NCI-H1930 (cell line): ENCODE data around the gene FBN2.
A peak's percentile ranks its signal among the peaks of the same experiment; 100 is the strongest.

ENCODE experiments used
- DNase-seq, 2 experiments: peaks; one replicate each; lab custom pipeline; 2025; lab: John Stamatoyannopoulos, UW

Gene FBN2

GRCh38 chr5:128304791-128305190 lies 233.3 kb downstream of the FBN2 start:
- no peak for DNase-seq

- no peak for DNase-seq
These were observed 234.0 kb downstream of the FBN2 start for GRCh38 chr5:128304088-128304487.

DNA sequence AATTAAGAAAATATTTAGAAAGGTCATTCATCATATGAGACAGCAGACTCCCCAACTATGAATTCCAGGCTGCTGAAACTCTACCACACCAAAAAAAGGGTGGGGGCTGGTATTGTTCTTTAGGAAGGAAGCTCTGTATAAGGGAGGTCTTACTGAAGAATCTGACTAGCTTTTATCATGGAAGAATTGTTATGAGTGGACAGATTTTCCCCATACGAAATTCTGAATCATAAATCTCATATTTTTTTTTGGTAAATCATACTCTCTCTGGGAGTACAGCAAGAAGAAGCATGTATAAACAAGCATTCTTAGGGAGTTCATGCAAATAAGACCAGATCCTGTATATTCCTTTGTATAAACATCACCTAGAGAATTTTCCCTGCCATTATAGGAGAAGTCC lies 234.5 kb downstream of the FBN2 start:
- no peak for DNase-seq

- DNase-seq: no peak
These were observed 237.9 kb downstream of the FBN2 start for GRCh38 chr5:128300181-128300580.

DNA sequence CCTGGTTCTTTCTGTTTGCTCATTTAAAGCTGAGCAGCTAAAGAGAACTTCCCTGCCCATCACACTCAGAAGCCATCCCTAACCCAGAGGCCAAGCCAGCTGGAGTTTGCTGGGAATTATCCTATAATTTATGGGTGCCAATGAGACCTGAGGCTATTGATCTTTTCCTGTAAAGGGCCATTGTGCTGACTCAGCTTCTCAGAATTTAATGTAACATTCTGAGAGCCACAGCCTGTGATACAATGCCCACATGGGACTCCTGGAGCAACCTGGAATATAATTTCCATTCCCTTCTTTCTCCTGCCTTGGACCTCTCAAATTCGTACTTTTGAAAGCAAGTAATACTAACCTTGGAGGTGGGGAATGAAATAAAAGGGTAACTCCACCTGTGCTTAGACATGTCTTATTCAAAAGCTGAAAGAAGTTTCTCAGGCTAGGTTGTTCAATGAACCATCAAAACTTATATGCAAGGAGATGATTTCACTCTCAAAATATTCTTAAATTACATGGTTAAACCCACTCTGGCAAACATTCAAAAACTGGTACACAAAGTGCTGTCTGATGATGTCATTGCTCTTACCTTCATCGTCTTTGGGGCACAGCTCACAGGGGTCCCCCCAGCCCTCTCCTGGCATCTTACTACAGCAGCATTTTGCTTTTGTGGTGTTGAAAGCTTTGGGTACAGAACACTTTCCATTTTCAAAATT lies 247.7 kb downstream of the FBN2 start:
- no peak for DNase-seq

DNA sequence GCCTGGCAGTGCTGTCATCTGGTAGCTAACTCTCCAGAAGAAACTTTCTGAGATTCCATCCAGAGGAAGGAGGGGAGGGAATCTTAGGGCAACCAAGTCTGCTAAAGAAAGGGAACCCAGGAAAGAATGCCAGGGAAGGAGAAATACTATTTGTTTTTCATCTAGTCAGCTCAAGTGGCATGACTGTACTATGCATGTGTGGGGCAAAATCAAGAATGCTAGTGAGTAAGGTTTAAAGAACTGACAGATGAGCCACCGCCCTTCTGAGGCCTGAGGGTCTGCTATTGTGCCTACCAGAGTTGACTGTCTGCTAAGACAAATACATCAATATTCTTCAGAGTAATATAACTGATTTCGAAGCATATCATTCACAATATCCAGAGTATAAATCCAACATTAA lies 250.3 kb downstream of the FBN2 start:
- no peak for DNase-seq

DNA sequence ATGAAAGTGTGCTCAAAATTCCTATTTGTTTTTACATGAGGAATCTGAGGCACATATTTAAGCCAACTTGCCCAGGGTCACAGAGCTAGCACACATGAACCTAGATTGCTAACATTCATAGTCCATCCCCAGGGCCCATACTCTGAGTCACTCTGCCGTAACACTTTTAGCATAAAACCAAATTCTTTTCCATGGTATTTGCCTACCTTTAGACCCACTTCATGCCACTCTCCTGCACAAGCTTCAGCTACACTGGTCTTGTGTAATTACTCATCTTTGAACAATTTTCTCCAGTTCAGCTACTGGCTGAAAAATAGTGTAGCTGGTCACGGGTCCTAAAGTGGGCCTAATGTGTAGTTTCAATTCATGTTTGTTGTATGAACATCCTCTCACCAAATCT lies 253.8 kb downstream of the FBN2 start:
- DNase-seq: no peak

DNA sequence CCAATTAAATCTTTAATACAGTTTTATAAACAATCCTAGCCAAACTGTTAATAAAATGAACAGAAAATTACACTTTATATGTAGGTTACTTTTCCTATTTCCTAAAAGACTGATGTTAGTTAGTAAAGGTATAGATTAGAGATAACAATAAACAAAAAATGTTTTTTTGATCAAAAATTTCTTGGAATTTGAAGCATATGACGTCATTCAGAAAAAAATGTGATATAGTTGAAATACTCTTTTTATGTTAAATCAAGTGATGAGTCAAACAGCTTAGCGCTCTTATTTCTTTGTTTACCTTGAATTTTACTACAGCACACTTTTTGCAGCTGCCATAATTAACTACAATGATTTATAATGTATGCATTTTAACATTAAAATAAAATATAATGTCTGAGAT lies 258.7 kb downstream of the FBN2 start:
- no peak for DNase-seq

- DNase-seq: no peak
These were observed 261.4 kb downstream of the FBN2 start for GRCh38 chr5:128276537-128277216.

GRCh38 chr5:128274441-128274840 lies 263.6 kb downstream of the FBN2 start:
- DNase-seq: peak; percentile 25 to 48

- DNase-seq: no peak
These were observed 264.3 kb downstream of the FBN2 start for GRCh38 chr5:128273736-128274135.

DNA sequence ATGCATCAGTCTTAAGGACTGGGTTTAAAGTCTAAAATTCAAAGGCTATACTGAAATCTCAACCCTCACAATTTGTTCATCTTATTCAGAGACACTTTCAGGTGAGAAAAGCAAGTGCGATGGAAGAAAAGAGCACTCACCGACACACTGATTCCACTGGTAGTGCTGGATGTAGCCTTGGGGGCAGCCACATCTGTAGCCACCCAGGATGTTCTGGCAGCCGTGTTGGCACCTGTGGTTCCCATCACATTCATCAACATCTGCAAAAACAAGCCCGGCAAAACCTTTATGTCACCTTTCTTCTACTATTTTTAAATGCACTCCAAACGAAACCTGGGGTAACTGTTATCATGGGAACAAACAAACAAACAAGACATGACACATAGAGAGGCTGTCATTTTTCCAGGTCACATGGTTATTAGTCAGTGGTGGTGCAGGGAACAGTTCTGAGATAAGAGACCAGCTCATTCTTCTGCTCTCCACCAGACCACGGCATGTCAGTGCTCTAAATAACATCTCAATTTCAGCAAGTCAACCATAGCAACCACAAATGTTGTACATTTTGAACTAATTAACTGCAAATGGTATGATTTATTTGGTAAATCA lies 266.1 kb downstream of the FBN2 start:
- no peak for DNase-seq

DNA sequence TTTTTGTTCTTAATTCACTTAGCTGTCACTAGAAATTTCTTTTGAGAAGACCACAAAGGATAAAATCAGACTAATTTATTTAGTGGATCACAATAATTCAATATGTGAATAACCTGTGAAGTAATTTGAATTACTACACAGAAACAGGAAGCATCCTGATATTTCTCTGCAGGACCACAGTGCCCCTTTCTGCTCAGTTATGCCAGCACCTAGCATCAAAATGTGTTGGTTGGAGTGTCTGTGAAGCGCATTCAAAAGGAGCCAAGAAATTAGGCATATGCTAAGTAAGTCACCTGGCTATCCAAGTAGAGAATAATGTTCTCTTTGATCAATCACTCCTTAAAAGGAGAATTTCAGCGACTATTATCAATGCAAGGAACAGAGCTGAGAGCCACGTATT lies 267.0 kb downstream of the FBN2 start:
- DNase-seq: no peak

GRCh38 chr5:128264564-128265360 lies 273.3 kb downstream of the FBN2 start:
- DNase-seq: no peak

GRCh38 chr5:128263357-128263756 lies 274.7 kb downstream of the FBN2 start:
- no peak for DNase-seq

DNA sequence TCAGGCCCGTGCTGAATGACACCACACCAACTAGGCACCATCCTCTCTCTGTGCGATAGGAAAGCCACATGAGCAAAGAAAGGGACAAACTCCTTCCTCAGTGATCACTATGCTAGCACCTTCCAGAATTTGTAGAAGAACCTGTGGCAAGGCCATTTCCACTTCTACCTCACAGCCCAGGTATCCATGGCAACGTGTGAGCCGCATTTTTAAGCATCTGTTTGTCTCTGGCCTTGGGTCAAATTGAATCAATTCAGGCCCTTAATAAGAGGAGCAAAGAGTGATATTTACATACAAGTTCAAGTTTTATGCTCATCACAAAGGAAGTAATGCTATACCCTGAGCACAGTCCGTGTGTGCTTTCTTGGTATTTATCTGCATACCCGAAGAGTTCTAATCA lies 275.1 kb downstream of the FBN2 start:
- DNase-seq: no peak

DNA sequence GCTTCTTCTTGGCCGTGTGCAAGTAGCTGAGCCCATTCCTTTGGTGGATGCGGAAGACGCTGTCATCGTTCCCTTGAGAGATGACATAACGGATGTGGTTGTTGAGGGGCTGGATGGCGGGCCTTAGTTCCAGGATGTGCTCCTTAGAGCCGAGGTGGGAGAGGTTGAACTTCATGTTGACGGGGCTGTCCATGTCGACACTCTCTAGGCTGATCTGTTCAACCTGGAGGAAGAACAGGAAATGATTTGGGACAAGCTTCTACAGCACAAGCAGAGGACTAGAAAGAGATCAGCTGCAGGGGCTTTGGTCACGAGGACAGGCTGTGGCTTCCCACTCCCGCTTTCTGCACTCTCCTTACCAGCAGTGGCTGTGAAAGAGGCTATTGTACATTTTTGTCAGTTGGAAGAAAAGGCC lies 278.4 kb downstream of the FBN2 start:
- DNase-seq: no peak

GRCh38 chr5:128258372-128258771 lies 279.7 kb downstream of the FBN2 start:
- DNase-seq: peak in 1 of 2 experiments; percentile 3

DNA sequence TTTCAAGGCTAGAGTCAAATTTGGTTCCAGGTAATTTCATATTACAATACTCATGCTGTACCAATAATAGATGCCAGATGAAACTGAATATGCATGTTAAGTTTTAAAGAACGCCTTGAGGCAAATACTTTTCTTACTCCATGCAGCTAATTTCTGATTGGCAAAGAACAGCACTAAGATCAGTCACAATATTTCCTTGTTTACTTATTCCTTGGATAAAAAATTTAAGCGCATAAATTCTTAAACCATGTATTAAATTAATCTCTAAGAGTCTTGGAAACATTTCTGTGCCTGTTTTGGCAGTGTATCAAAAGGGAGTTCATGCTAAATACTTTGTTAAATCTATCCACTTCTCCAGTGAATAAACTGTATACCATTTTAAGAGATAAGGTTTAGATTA lies 281.0 kb downstream of the FBN2 start:
- DNase-seq: no peak

- no peak for DNase-seq
These were observed 283.3 kb downstream of the FBN2 start for GRCh38 chr5:128254789-128255188.

GRCh38 chr5:128253880-128254279 lies 284.2 kb downstream of the FBN2 start:
- DNase-seq: no peak

DNA sequence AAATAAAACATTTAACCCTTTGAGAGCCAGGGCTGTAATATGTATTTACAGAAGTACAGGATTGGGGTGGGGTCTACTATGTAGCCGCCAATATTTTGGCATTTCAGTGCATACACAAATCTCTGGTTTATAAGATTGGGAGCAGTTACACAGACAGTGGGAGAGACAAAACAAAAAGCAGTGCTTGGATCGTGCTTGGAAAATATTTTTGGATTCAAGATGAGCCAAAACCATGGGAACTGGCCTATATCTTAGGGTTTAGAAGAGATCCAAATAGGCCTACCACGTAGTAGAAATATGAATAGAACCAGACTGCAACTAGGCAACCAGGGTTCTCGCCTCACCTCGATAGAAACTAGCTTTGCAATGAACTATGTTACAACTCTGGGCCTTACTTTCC lies 284.9 kb downstream of the FBN2 start:
- DNase-seq: no peak

DNA sequence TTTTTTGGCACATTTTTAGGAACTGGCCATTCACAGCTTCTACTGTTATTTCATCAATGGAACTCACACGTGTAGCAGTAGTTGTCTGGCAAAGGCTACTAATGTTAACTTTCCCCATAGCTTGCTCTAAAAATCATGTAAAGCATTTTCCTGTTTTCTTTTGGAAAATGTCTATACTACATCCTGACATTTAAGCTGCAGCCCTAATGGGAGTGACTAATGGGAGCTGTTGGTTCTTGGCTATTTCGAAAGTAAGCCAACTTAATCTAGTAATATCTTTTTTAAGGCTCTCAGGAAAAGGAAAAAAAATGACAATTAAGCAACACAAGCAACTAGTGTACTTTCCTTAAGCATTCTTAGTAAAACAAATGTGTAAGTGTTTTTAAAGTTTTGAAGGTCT lies 285.3 kb downstream of the FBN2 start:
- DNase-seq: no peak
